Right lobe of liver (tissue), 4 donors: Measurements from ENCODE around the gene TERT.

Experiments used
- POLR2A ChIP-seq: fragments of 450-650 bp; IDR thresholded peaks from one replicate; pipeline ENCODE4 v1.6.1; 2017; ENCODE audit warnings: antibody characterized with exemption, mild to moderate bottlenecking
- TF ChIP-seq, protein P1 (sequence below), 4 donors: fragments of 200-600 bp in 3 of 4; fragments of 450-650 bp in 1 of 4; IDR thresholded peaks; one replicate each; pipeline versions ENCODE4 v1.5.1 to v1.8.0; 2016 to 2022; ENCODE audit warnings: antibody characterized with exemption in 4 of 4, mild to moderate bottlenecking in 2 of 4
- donor health status: DM: no; HTN: no; CAD: no.
- donor health status: DM: no; HTN: no; CAD: no.
- donor health status: DM: no; HTN: yes; CAD: no.

DNA sequence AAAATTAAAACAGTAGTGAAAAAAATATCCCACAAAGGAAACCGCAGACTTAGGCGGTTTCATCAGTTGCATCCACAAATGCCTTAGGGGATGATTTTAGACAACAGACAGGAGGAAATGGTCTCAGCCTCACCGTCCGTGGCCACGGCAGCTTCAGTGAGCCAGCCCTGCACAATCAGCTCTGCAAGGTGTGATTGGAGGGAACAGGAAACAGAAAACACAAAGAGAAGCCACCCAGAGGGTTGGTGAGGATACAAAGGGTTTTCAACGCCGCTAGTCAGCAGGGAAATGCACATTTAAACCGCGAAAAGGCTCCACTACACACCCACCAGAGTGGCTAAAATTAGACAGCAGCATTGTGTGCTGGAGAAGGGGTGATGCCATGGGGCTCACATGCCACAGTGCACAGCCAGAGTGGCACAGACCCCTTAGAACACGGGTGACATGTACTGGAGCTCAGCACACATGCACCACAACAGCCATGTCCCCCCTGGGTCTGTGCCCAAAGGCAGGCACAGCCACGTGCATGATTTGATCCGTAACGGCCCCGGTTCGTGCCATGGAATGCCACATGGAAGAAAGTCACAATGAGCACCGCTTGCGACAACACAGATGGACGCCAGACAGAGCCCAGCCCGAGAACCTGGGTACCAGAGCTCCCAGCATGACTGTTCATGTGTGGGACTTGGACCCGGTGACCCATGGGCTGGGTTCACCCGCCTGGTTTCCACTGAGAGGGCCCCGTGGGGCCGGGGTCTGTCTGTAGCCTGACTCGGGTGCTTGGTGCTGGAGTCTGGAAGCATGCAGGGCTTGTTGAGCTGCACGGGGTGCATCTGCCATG is 18.3 kb upstream of the TERT start:
- TF ChIP-seq, protein P1, sequence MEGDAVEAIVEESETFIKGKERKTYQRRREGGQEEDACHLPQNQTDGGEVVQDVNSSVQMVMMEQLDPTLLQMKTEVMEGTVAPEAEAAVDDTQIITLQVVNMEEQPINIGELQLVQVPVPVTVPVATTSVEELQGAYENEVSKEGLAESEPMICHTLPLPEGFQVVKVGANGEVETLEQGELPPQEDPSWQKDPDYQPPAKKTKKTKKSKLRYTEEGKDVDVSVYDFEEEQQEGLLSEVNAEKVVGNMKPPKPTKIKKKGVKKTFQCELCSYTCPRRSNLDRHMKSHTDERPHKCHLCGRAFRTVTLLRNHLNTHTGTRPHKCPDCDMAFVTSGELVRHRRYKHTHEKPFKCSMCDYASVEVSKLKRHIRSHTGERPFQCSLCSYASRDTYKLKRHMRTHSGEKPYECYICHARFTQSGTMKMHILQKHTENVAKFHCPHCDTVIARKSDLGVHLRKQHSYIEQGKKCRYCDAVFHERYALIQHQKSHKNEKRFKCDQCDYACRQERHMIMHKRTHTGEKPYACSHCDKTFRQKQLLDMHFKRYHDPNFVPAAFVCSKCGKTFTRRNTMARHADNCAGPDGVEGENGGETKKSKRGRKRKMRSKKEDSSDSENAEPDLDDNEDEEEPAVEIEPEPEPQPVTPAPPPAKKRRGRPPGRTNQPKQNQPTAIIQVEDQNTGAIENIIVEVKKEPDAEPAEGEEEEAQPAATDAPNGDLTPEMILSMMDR (IDR thresholded peaks at IDR 0.05) = no peak
- no peak for TF ChIP-seq POLR2A
